HepG2 (cell line): ENCODE results near the gene SLC17A9. TPM values are rescaled to one million over a fixed set of nuclear protein-coding genes. Genes with fewer than 3 reads are reported as not detected.

Experiments used
- AHR ChIP-seq: IDR thresholded peaks from 2 replicates; pipeline ENCODE4 v1.6.1; 2018; ENCODE audit warnings: missing genetic modification reagents, missing compliant biosample characterization
- ARID5B ChIP-seq: IDR thresholded peaks from 2 replicates; pipeline ENCODE4 v1.4.0; 2020; ENCODE audit warnings: mild to moderate bottlenecking, missing genetic modification reagents
- ATRX ChIP-seq: sonication (generic); formaldehyde crosslinking; IDR thresholded peaks from 2 replicates; pipeline ENCODE4 v1.4.0; 2020; ENCODE audit warnings: missing genetic modification reagents, borderline replicate concordance
- CHD4 ChIP-seq: fragments of 200-600 bp; sonication (generic); IDR thresholded peaks from 2 replicates; pipeline ENCODE4 v1.7.0; 2017; ENCODE audit warnings: mild to moderate bottlenecking, low read length, borderline replicate concordance
- CREB1 ChIP-seq, 2 experiments: fragments of 450-650 bp in 1 of 2; IDR thresholded peaks; 2 replicates each; pipeline ENCODE4 v1.6.1; 2016 to 2017; ENCODE audit warnings: control low read depth in 1 of 2, mild to moderate bottlenecking in 1 of 2, missing compliant biosample characterization in 1 of 2, missing genetic modification characterization in 1 of 2
- FOSL2 ChIP-seq: sonication (generic); formaldehyde crosslinking; IDR thresholded peaks from 2 replicates; pipeline ENCODE4 v1.4.0; 2020; ENCODE audit warnings: missing genetic modification reagents
- GATAD1 ChIP-seq: IDR thresholded peaks from 2 replicates; pipeline ENCODE4 v1.6.1; 2016; ENCODE audit warnings: missing genetic modification reagents, missing compliant biosample characterization
- GTF2F1 ChIP-seq: fragments of 150-350 bp; IDR thresholded peaks from 2 replicates; pipeline ENCODE4 v1.6.1; 2014; ENCODE audit warnings: low read length
- KAT2B ChIP-seq: fragments of 150-350 bp; IDR thresholded peaks from 2 replicates; pipeline ENCODE4 v1.6.1; 2014; ENCODE audit warnings: low read depth, low read length, borderline replicate concordance
- MAF1 ChIP-seq: sonication (generic); formaldehyde crosslinking; IDR thresholded peaks from 2 replicates; pipeline ENCODE4 v1.5.0; 2020; ENCODE audit warnings: missing genetic modification reagents, borderline replicate concordance
- NR2C2 ChIP-seq: sonication (generic); formaldehyde crosslinking; IDR thresholded peaks from 2 replicates; pipeline ENCODE4 v1.4.0; 2020; ENCODE audit warnings: missing genetic modification reagents, mild to moderate bottlenecking, moderate library complexity, borderline replicate concordance
- PATZ1 ChIP-seq: sonication (generic); formaldehyde crosslinking; IDR thresholded peaks from 2 replicates; pipeline ENCODE4 v1.4.0; 2020; ENCODE audit warnings: missing genetic modification reagents
- PHF20 ChIP-seq: sonication (generic); formaldehyde crosslinking; IDR thresholded peaks from 2 replicates; pipeline ENCODE4 v1.5.0; 2020; ENCODE audit warnings: mild to moderate bottlenecking, missing genetic modification reagents
- POLR2A ChIP-seq, 2 experiments: IDR thresholded peaks; 2 replicates each; pipeline ENCODE4 v1.6.1; 2011; ENCODE audit warnings: low read depth in 2 of 2, low read length in 2 of 2, mild to moderate bottlenecking in 1 of 2, moderate library complexity in 1 of 2; ENCODE audit not compliant: insufficient read depth in 1 of 2
- XBP1 ChIP-seq: sonication (generic); formaldehyde crosslinking; IDR thresholded peaks from 2 replicates; pipeline ENCODE4 v1.5.0; 2020; ENCODE audit warnings: missing genetic modification reagents
- ZNF260 ChIP-seq: sonication (generic); formaldehyde crosslinking; IDR thresholded peaks from 2 replicates; pipeline ENCODE4 v1.4.0; 2020; ENCODE audit warnings: missing genetic modification reagents, low read depth, mild to moderate bottlenecking, borderline replicate concordance
- ZNF282 ChIP-seq: fragments of 450-650 bp; IDR thresholded peaks from 2 replicates; pipeline ENCODE4 v1.6.1; 2018; ENCODE audit not compliant: partially characterized antibody
- ZNF430 ChIP-seq: sonication (generic); formaldehyde crosslinking; IDR thresholded peaks from 2 replicates; pipeline ENCODE4 v1.9.0; 2021; ENCODE audit warnings: mild to moderate bottlenecking, missing genetic modification reagents
- ZNF562 ChIP-seq: sonication (generic); formaldehyde crosslinking; IDR thresholded peaks from 2 replicates; pipeline ENCODE4 v1.8.0; 2022; ENCODE audit warnings: missing genetic modification reagents, borderline replicate concordance
- ZNF614 ChIP-seq: IDR thresholded peaks from 2 replicates; pipeline ENCODE4 v1.6.1; 2018; ENCODE audit warnings: missing biosample characterization, missing genetic modification reagents, inconsistent platforms, borderline replicate concordance
- ZNF773 ChIP-seq: sonication (generic); formaldehyde crosslinking; IDR thresholded peaks from 2 replicates; pipeline ENCODE4 v1.4.0; 2020; ENCODE audit warnings: missing genetic modification reagents, borderline replicate concordance
- ZSCAN20 ChIP-seq: sonication (generic); formaldehyde crosslinking; IDR thresholded peaks from 2 replicates; pipeline ENCODE4 v1.4.0; 2020; ENCODE audit warnings: missing genetic modification reagents, mild to moderate bottlenecking, borderline replicate concordance
- polyA plus RNA-seq, 8 experiments: library from polyadenylated mRNA; depleted of rRNA in 3 of 8; stranded (reverse) in 7 of 8; unstranded in 1 of 8; fragments of >200 nt; fragmentation: Illumina TruSeq in 4 of 8; extraction: Trizol in 4 of 8; gene quantifications; 2 replicates each; pipeline versions ENCODE4 v1.2.1 to v1.2.3, GENCODE V29; 2011 to 2016; ENCODE audit warnings: low read depth in 4 of 8, missing spikeins in 1 of 8, mixed read lengths in 1 of 8; ENCODE audit not compliant: insufficient read depth in 1 of 8
- total RNA-seq, 5 experiments: library from RNA; depleted of rRNA; stranded (reverse); fragments of >200 nt; fragmentation: Illumina TruSeq; extraction: Trizol; gene quantifications; 2 replicates each; pipeline ENCODE4 v1.2.3, GENCODE V29; 2016; ENCODE audit warnings: low read depth in 1 of 5
- TF ChIP-seq, protein P1 (sequence below): IDR thresholded peaks from 2 replicates; pipeline ENCODE4 v1.6.1; 2016; ENCODE audit warnings: mild to moderate bottlenecking

The SLC17A9 gene
- total and polyA plus RNA-seq, 2 of the 13 experiments (the other 11 are each of a cell fraction or from before 2014, with no cell fraction given): 110 to 191 TPM

- TF ChIP-seq ARID5B (no peak), FOSL2 (CRISPR knock-in tag) (no peak; the same call in 1 of the 2 replicates), PATZ1 (CRISPR knock-in tag) (peak; percentile 55; the same call in 1 of the 2 replicates), GTF2F1 (no peak), AHR (CRISPR knock-in tag) (no peak), NR2C2 (peak; percentile 13; the same call in 1 of the 2 replicates), CREB1 (IDR thresholded peaks at IDR 0.05) (no peak), CREB1 (CRISPR knock-in tag; IDR thresholded peaks at IDR 0.05) (no peak), ZNF282 (no peak), GATAD1 (no peak), ZSCAN20 (CRISPR knock-in tag) (no peak), CHD4 (no peak), PHF20 (no peak), ZNF562 (CRISPR knock-in tag) (no peak), XBP1 (CRISPR knock-in tag) (no peak), ZNF614 (CRISPR knock-in tag) (no peak; the same call in 1 of the 2 replicates), KAT2B (no peak), ATRX (CRISPR knock-in tag) (no peak), ZNF430 (peak; percentile 49; the same call in 1 of the 2 replicates), MAF1 (CRISPR knock-in tag) (no peak), ZNF773 (CRISPR knock-in tag) (no peak), ZNF260 (no peak), POLR2A (IDR thresholded peaks at IDR 0.05; ENCODE audit: insufficient read depth in 1 of 2, low read depth in 2 of 2, low read length in 2 of 2) (no peak)
- TF ChIP-seq, protein P1, sequence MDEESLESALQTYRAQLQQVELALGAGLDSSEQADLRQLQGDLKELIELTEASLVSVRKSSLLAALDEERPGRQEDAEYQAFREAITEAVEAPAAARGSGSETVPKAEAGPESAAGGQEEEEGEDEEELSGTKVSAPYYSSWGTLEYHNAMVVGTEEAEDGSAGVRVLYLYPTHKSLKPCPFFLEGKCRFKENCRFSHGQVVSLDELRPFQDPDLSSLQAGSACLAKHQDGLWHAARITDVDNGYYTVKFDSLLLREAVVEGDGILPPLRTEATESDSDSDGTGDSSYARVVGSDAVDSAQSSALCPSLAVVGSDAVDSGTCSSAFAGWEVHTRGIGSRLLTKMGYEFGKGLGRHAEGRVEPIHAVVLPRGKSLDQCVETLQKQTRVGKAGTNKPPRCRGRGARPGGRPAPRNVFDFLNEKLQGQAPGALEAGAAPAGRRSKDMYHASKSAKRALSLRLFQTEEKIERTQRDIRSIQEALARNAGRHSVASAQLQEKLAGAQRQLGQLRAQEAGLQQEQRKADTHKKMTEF (CRISPR knock-in tag): peak; percentile 53; the same call in 1 of the 2 replicates
Observed at GRCh38 chr20:62970307-62971210, 18.1 kb downstream of the SLC17A9 start (continued).
